Hepatocyte (in vitro differentiated cells): ENCODE results near the gene DUS2.

Source experiments
- CTCF ChIP-seq: fragments of 200-600 bp; sonication (generic); IDR thresholded peaks from 2 replicates; pipeline ENCODE4 v1.5.1; 2016; ENCODE audit warnings: antibody characterized with exemption, mild to moderate bottlenecking; ENCODE audit not compliant: poor library complexity
- EZH2 ChIP-seq: fragments of 200-600 bp; sonication (generic); IDR thresholded peaks from 2 replicates; pipeline ENCODE4 v1.6.1; 2016; ENCODE audit warnings: antibody characterized with exemption, mild to moderate bottlenecking, borderline replicate concordance

GRCh38 chr16:68083239-68083781 is 60.2 kb downstream of the DUS2 start:
- TF ChIP-seq EZH2 (no peak), CTCF (no peak)
